HepG2 (cell line): Measurements from ENCODE around the gene MAN1A1. TPM values are rescaled to one million over a fixed set of nuclear protein-coding genes. Genes with fewer than 3 reads are reported as not detected.
A peak's percentile ranks its signal among the peaks of the same experiment; 100 is the strongest.

Experiments used
- BRCA1 ChIP-seq: sonication (generic); formaldehyde crosslinking; IDR thresholded peaks from 2 replicates; pipeline ENCODE4 v1.4.0; 2020; ENCODE audit warnings: missing genetic modification reagents
- HNF1A ChIP-seq, 2 experiments: sonication (generic) in 1 of 2; formaldehyde crosslinking in 1 of 2; IDR thresholded peaks; 2 replicates each; pipeline versions ENCODE4 v1.4.0 to v1.6.1; 2016 to 2020; ENCODE audit warnings: borderline replicate concordance in 1 of 2, low read depth in 1 of 2, mild to moderate bottlenecking in 1 of 2, missing genetic modification reagents in 1 of 2
- KAT7 ChIP-seq: IDR thresholded peaks from 2 replicates; pipeline ENCODE4 v1.6.1; 2018; ENCODE audit warnings: borderline replicate concordance, missing compliant biosample characterization
- KDM6A ChIP-seq: IDR thresholded peaks from 2 replicates; pipeline ENCODE4 v1.6.1; 2016; ENCODE audit warnings: low read depth
- POLR2A ChIP-seq, 2 experiments: IDR thresholded peaks; 2 replicates each; pipeline ENCODE4 v1.6.1; 2011; ENCODE audit warnings: low read depth in 2 of 2, low read length in 2 of 2, mild to moderate bottlenecking in 1 of 2, moderate library complexity in 1 of 2; ENCODE audit not compliant: insufficient read depth in 1 of 2
- TERF1 ChIP-seq: sonication (generic); formaldehyde crosslinking; IDR thresholded peaks from 2 replicates; pipeline ENCODE4 v1.8.0; 2022; ENCODE audit warnings: mild to moderate bottlenecking, missing genetic modification reagents, moderate library complexity
- USF2 ChIP-seq, 2 experiments: sonication (generic) in 1 of 2; formaldehyde crosslinking in 1 of 2; IDR thresholded peaks; 2 replicates each; pipeline versions ENCODE4 v1.5.1 to v1.6.1; 2011 to 2020; ENCODE audit warnings: borderline replicate concordance in 1 of 2, low read depth in 1 of 2, low read length in 1 of 2, mild to moderate bottlenecking in 1 of 2, missing genetic modification reagents in 1 of 2, moderate library complexity in 1 of 2
- ZFP36 ChIP-seq: fragments of 150-350 bp; IDR thresholded peaks from 2 replicates; pipeline ENCODE4 v1.6.1; 2018; ENCODE audit warnings: borderline replicate concordance, low read length, low read depth; ENCODE audit not compliant: partially characterized antibody
- ZKSCAN8 ChIP-seq: IDR thresholded peaks from 2 replicates; pipeline ENCODE4 v1.6.1; 2016; ENCODE audit warnings: borderline replicate concordance, missing genetic modification reagents, missing compliant biosample characterization
- ZNF597 ChIP-seq: sonication (generic); formaldehyde crosslinking; IDR thresholded peaks from 2 replicates; pipeline ENCODE4 v1.5.0; 2020; ENCODE audit warnings: missing genetic modification reagents
- polyA plus RNA-seq, 8 experiments: library from polyadenylated mRNA; depleted of rRNA in 3 of 8; stranded (reverse) in 7 of 8; unstranded in 1 of 8; fragments of >200 nt; fragmentation: Illumina TruSeq in 4 of 8; extraction: Trizol in 4 of 8; gene quantifications; 2 replicates each; pipeline versions ENCODE4 v1.2.1 to v1.2.3, GENCODE V29; 2011 to 2016; ENCODE audit warnings: low read depth in 4 of 8, missing spikeins in 1 of 8, mixed read lengths in 1 of 8; ENCODE audit not compliant: insufficient read depth in 1 of 8
- total RNA-seq, 5 experiments: library from RNA; depleted of rRNA; stranded (reverse); fragments of >200 nt; fragmentation: Illumina TruSeq; extraction: Trizol; gene quantifications; 2 replicates each; pipeline ENCODE4 v1.2.3, GENCODE V29; 2016; ENCODE audit warnings: low read depth in 1 of 5
- TF ChIP-seq, protein P1 (sequence below): sonication (generic); formaldehyde crosslinking; IDR thresholded peaks from 2 replicates; pipeline ENCODE4 v1.5.1; 2020; ENCODE audit warnings: mild to moderate bottlenecking, missing genetic modification reagents, moderate library complexity
- TF ChIP-seq, protein P2 (sequence below): sonication (generic); formaldehyde crosslinking; IDR thresholded peaks from 2 replicates; pipeline ENCODE4 v1.5.0; 2020; ENCODE audit warnings: missing genetic modification reagents

MAN1A1 gene
- total and polyA plus RNA-seq, 2 of the 13 experiments (the other 11 are each of a cell fraction or from before 2014, with no cell fraction given), result 156 to 236 TPM

DNA sequence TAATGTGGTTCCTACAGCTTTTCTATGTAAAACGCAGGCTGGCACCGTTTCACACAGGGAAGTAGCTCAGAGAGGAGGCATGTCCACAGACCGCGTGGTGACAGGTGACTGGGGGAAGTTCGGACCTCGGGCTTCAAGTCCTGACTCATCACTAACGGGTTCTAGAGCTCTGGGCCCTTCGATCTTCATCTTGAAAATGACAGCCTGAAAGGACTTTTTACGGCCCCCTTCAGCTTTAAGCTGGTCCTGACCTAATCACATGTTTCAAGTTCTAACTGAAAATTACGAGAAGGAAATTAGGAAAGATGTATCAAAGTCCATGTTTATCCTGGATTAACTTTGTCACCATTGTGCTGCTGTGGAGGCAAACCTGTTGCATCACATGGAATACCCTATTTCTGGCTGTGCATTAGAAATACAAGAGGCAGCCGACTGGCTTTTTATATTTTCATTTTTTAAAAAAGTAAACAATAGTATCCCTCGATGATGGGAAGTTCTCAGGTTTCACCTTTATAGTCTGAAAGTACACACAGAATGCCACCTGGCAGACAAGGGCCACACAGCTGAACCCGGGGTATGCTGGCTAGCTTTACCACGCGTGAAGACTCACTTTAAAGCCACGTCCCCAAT is 2.0 kb downstream of the MAN1A1 start (continued):
- TF ChIP-seq KAT7 (CRISPR knock-in tag) (0 out of 2 replicates have a peak, but pooled peaks have one; percentile 17), TERF1 (CRISPR knock-in tag) (no peak), HNF1A (IDR thresholded peaks at IDR 0.05; ENCODE audit: low read depth) (peak; percentile 73), HNF1A (CRISPR knock-in tag; IDR thresholded peaks at IDR 0.05; ENCODE audit: borderline replicate concordance) (peak; percentile 69; the same call in 1 of the 2 replicates), ZFP36 (no peak), ZKSCAN8 (CRISPR knock-in tag) (peak; percentile 26; the same call in 1 of the 2 replicates), USF2 (IDR thresholded peaks at IDR 0.05; ENCODE audit: low read depth, low read length) (no peak), USF2 (CRISPR knock-in tag; IDR thresholded peaks at IDR 0.05; ENCODE audit: borderline replicate concordance) (0 out of 2 replicates have a peak, but pooled peaks have one; percentile 10), KDM6A (peak; percentile 80), BRCA1 (CRISPR knock-in tag) (no peak; the same call in 1 of the 2 replicates), POLR2A (IDR thresholded peaks at IDR 0.05; ENCODE audit: insufficient read depth in 1 of 2, low read depth in 2 of 2, low read length in 2 of 2) (peak; percentile 44 to 67; a peak in 3 of 4 replicates), ZNF597 (CRISPR knock-in tag) (no peak)
- TF ChIP-seq, protein P1, sequence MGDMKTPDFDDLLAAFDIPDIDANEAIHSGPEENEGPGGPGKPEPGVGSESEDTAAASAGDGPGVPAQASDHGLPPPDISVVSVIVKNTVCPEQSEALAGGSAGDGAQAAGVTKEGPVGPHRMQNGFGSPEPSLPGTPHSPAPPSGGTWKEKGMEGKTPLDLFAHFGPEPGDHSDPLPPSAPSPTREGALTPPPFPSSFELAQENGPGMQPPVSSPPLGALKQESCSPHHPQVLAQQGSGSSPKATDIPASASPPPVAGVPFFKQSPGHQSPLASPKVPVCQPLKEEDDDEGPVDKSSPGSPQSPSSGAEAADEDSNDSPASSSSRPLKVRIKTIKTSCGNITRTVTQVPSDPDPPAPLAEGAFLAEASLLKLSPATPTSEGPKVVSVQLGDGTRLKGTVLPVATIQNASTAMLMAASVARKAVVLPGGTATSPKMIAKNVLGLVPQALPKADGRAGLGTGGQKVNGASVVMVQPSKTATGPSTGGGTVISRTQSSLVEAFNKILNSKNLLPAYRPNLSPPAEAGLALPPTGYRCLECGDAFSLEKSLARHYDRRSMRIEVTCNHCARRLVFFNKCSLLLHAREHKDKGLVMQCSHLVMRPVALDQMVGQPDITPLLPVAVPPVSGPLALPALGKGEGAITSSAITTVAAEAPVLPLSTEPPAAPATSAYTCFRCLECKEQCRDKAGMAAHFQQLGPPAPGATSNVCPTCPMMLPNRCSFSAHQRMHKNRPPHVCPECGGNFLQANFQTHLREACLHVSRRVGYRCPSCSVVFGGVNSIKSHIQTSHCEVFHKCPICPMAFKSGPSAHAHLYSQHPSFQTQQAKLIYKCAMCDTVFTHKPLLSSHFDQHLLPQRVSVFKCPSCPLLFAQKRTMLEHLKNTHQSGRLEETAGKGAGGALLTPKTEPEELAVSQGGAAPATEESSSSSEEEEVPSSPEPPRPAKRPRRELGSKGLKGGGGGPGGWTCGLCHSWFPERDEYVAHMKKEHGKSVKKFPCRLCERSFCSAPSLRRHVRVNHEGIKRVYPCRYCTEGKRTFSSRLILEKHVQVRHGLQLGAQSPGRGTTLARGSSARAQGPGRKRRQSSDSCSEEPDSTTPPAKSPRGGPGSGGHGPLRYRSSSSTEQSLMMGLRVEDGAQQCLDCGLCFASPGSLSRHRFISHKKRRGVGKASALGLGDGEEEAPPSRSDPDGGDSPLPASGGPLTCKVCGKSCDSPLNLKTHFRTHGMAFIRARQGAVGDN, result no peak
- TF ChIP-seq, protein P2, sequence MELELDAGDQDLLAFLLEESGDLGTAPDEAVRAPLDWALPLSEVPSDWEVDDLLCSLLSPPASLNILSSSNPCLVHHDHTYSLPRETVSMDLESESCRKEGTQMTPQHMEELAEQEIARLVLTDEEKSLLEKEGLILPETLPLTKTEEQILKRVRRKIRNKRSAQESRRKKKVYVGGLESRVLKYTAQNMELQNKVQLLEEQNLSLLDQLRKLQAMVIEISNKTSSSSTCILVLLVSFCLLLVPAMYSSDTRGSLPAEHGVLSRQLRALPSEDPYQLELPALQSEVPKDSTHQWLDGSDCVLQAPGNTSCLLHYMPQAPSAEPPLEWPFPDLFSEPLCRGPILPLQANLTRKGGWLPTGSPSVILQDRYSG (CRISPR knock-in tag), result no peak
